A549 (cell line): ENCODE results near the gene RYR1. TPM values are rescaled to one million over a fixed set of nuclear protein-coding genes. Genes with fewer than 3 reads are reported as not detected.

ENCODE experiments used
- ATAC-seq, 2 experiments: fragments of 200-7000 bp in 1 of 2; fragments of >200 bp in 1 of 2; cut with Nextera tagmentation in 1 of 2; cut with Tn5 transposase in 1 of 2; 3 replicates each; pipeline versions ENCODE4 v1.8.0 to v1.9.1; 2018 to 2020; ENCODE audit warnings: mild to moderate bottlenecking in 1 of 2, moderate library complexity in 1 of 2
- CTCF ChIA-PET: fragments of 300-600 bp; sonication (Branson Sonifier 250); formaldehyde crosslinking; extraction: SDS; loops from one replicate; lab custom pipeline; 2021; ENCODE audit warnings: antibody characterized with exemption, inconsistent platforms; lab: Yijun Ruan, JAX
- POLR2A ChIA-PET: fragments of 350-600 bp; formaldehyde crosslinking; extraction: SDS; loops from one replicate; lab custom pipeline; 2021; ENCODE audit warnings: antibody characterized with exemption, inconsistent platforms; lab: Yijun Ruan, JAX
- DNase-seq, 2 experiments: peaks; one replicate each; pipeline versions ENCODE4 v3.0.0 to v3.0.0-alpha.2; 2011 to 2016; ENCODE audit warnings: low read depth in 1 of 2, low spot score in 1 of 2
- FAIRE-seq: peaks from 2 replicates; lab custom pipeline; 2011; peaks lifted over from hg19 to GRCh38; lab: Jason Lieb, UNC
- H3K27ac ChIP-seq, 2 experiments: fragments of >200 bp; sonication (Bioruptor Twin); formaldehyde crosslinking; 3 replicates each; pipeline ENCODE4 v1.5.1; 2016 to 2017
- H3K4me1 ChIP-seq: fragments of >200 bp; sonication (Bioruptor Twin); formaldehyde crosslinking; 3 replicates; pipeline ENCODE4 v1.6.1; 2016
- H3K4me2 ChIP-seq: fragments of >200 bp; sonication (Bioruptor Twin); formaldehyde crosslinking; 3 replicates; pipeline ENCODE4 v1.6.1; 2016
- H3K4me3 ChIP-seq: fragments of >200 bp; sonication (Bioruptor Twin); formaldehyde crosslinking; 3 replicates; pipeline ENCODE4 v1.5.1; 2016
- H3K9me3 ChIP-seq: fragments of >200 bp; sonication (Bioruptor Twin); formaldehyde crosslinking; 3 replicates; pipeline ENCODE4 v1.6.1; 2016
- CBX2 ChIP-seq: fragments of 200-600 bp; sonication (generic); IDR thresholded peaks from 2 replicates; pipeline ENCODE4 v1.6.1; 2016; ENCODE audit warnings: low read depth, mild to moderate bottlenecking, borderline replicate concordance
- CBX8 ChIP-seq: fragments of 200-600 bp; sonication (generic); IDR thresholded peaks from 2 replicates; pipeline ENCODE4 v1.6.1; 2016
- CEBPB ChIP-seq, 2 experiments: fragments of >200 bp in 1 of 2; sonication (Bioruptor Twin) in 1 of 2; formaldehyde crosslinking in 1 of 2; IDR thresholded peaks; 2 replicates each; pipeline ENCODE4 v1.6.1; 2012 to 2016
- CHD2 ChIP-seq: fragments of 150-350 bp; IDR thresholded peaks from 2 replicates; pipeline ENCODE4 v1.6.1; 2014; ENCODE audit warnings: low read length; ENCODE audit not compliant: partially characterized antibody
- EHMT2 ChIP-seq: fragments of 200-600 bp; sonication (generic); IDR thresholded peaks from 2 replicates; pipeline ENCODE4 v1.6.1; 2016; ENCODE audit warnings: antibody characterized with exemption, low read depth, mild to moderate bottlenecking, moderate library complexity
- EP300 ChIP-seq, 2 experiments: fragments of >200 bp; sonication (Bioruptor Twin); formaldehyde crosslinking; IDR thresholded peaks; 2 replicates in 1 of 2; 3 replicates in 1 of 2; pipeline ENCODE4 v1.6.1; 2016 to 2017
- ESRRA ChIP-seq: fragments of 150-350 bp; IDR thresholded peaks from 2 replicates; pipeline ENCODE4 v1.6.1; 2014; ENCODE audit warnings: mild to moderate bottlenecking, low read length, borderline replicate concordance
- FOSB ChIP-seq: fragments of 250-450 bp; sonication (Bioruptor Pico); IDR thresholded peaks from 2 replicates; pipeline ENCODE4 v1.5.0; 2020; ENCODE audit warnings: mild to moderate bottlenecking, moderate library complexity
- FOSL2 ChIP-seq, 2 experiments: fragments of 450-650 bp in 1 of 2; fragments of >200 bp in 1 of 2; sonication (Bioruptor Twin) in 1 of 2; formaldehyde crosslinking; IDR thresholded peaks; 2 replicates each; pipeline versions ENCODE4 v1.5.0 to v1.6.1; 2016 to 2020; ENCODE audit warnings: mild to moderate bottlenecking in 1 of 2, moderate library complexity in 1 of 2
- FOXS1 ChIP-seq: fragments of 250-450 bp; sonication (Bioruptor Pico); IDR thresholded peaks from 2 replicates; pipeline ENCODE4 v1.5.0; 2020; ENCODE audit warnings: mild to moderate bottlenecking, moderate library complexity
- HOXB13 ChIP-seq: fragments of 250-450 bp; sonication (Bioruptor Pico); IDR thresholded peaks from 2 replicates; pipeline ENCODE4 v1.5.0; 2020; ENCODE audit warnings: low read depth, mild to moderate bottlenecking, moderate library complexity
- JUN ChIP-seq, 2 experiments: fragments of >200 bp; sonication (Bioruptor Twin); formaldehyde crosslinking; IDR thresholded peaks; 2 replicates in 1 of 2; 3 replicates in 1 of 2; pipeline ENCODE4 v1.6.1; 2016 to 2017
- JUNB ChIP-seq: fragments of >200 bp; sonication (Bioruptor Twin); formaldehyde crosslinking; IDR thresholded peaks from 2 replicates; pipeline ENCODE4 v1.6.1; 2016
- KDM5A ChIP-seq: fragments of 200-600 bp; sonication (generic); IDR thresholded peaks from 2 replicates; pipeline ENCODE4 v1.6.1; 2016; ENCODE audit warnings: antibody characterized with exemption, mild to moderate bottlenecking
- MYC ChIP-seq: IDR thresholded peaks from 2 replicates; pipeline ENCODE4 v1.6.1; 2012; ENCODE audit warnings: mild to moderate bottlenecking, inconsistent platforms, low read length, improper control_type of control experiment, borderline replicate concordance
- NPAS2 ChIP-seq: fragments of 250-450 bp; sonication (Bioruptor Pico); IDR thresholded peaks from 2 replicates; pipeline ENCODE4 v1.8.0; 2022; ENCODE audit warnings: mild to moderate bottlenecking, moderate library complexity, borderline replicate concordance
- NR3C1 ChIP-seq: fragments of >200 bp; sonication (Bioruptor Twin); formaldehyde crosslinking; IDR thresholded peaks from 3 replicates; pipeline ENCODE4 v1.6.1; 2017
- PHF8 ChIP-seq: fragments of 200-600 bp; sonication (generic); IDR thresholded peaks from 2 replicates; pipeline ENCODE4 v1.6.1; 2016; ENCODE audit warnings: low read depth, mild to moderate bottlenecking, antibody characterized with exemption, moderate library complexity, borderline replicate concordance
- POLR2AphosphoS2 ChIP-seq: conservative IDR thresholded peaks from 2 replicates; pipeline ENCODE4 v1.6.1; 2012; ENCODE audit warnings: low read length, improper control_type of control experiment, inconsistent platforms
- RAD21 ChIP-seq, 2 experiments: fragments of >200 bp in 1 of 2; sonication (Bioruptor Twin) in 1 of 2; formaldehyde crosslinking in 1 of 2; IDR thresholded peaks in 1 of 2; conservative IDR thresholded peaks in 1 of 2; 2 replicates in 1 of 2; 3 replicates in 1 of 2; pipeline ENCODE4 v1.6.1; 2012 to 2018; ENCODE audit warnings: inconsistent platforms in 1 of 2
- RARB ChIP-seq: fragments of 250-450 bp; sonication (Bioruptor Pico); IDR thresholded peaks from 2 replicates; pipeline ENCODE4 v1.8.0; 2021; ENCODE audit warnings: mild to moderate bottlenecking, moderate library complexity
- RFX5 ChIP-seq: fragments of 450-650 bp; IDR thresholded peaks from 2 replicates; pipeline ENCODE4 v1.7.1; 2014; ENCODE audit warnings: antibody characterized with exemption, mild to moderate bottlenecking, moderate library complexity
- SREBF2 ChIP-seq: fragments of 450-650 bp; IDR thresholded peaks from 2 replicates; pipeline ENCODE4 v1.6.1; 2014; ENCODE audit warnings: mild to moderate bottlenecking, moderate library complexity
- TP53 ChIP-seq: fragments of 250-450 bp; sonication (Bioruptor Pico); IDR thresholded peaks from 2 replicates; pipeline ENCODE4 v1.5.0; 2021; ENCODE audit warnings: mild to moderate bottlenecking, moderate library complexity
- ZNF302 ChIP-seq: fragments of 250-450 bp; sonication (Bioruptor Pico); IDR thresholded peaks from 2 replicates; pipeline ENCODE4 v1.9.0; 2021; ENCODE audit warnings: inconsistent platforms, mild to moderate bottlenecking, moderate library complexity
- whole genome bisulfite sequencing: methylation state at CpG from one replicate; pipeline ENCODE4 v1.1.6; 2017; ENCODE audit errors: missing lambda C conversion rate; 5-methylcytosine and 5-hydroxymethylcytosine counted together
- polyA plus RNA-seq, 4 experiments: library from polyadenylated mRNA; depleted of rRNA in 3 of 4; stranded (reverse); fragments of >200 nt; fragmentation: RNase III in 1 of 4; extraction: RNeasy Plus Mini Kit Qiagen cat#74134 plus additional on column Dnase treatment in 1 of 4; gene quantifications; 2 replicates in 3 of 4; 3 replicates in 1 of 4; pipeline ENCODE4 v1.2.3, GENCODE V29; 2011 to 2017
- TF ChIP-seq, protein P1 (sequence below): fragments of >200 bp; sonication (Bioruptor Twin); formaldehyde crosslinking; IDR thresholded peaks from 3 replicates; pipeline ENCODE4 v1.6.1; 2016
- TF ChIP-seq, protein P2 (sequence below): IDR thresholded peaks from 2 replicates; pipeline ENCODE4 v1.6.1; 2012; ENCODE audit warnings: low read depth, borderline replicate concordance
- TF ChIP-seq, protein P3 (sequence below): fragments of >200 bp; sonication (Bioruptor Twin); formaldehyde crosslinking; IDR thresholded peaks from 2 replicates; pipeline ENCODE4 v1.6.1; 2016
- TF ChIP-seq, protein P4 (sequence below): fragments of 200-600 bp; sonication (generic); IDR thresholded peaks from 2 replicates; pipeline ENCODE4 v1.6.1; 2016; ENCODE audit warnings: antibody characterized with exemption, mild to moderate bottlenecking, moderate library complexity

The RYR1 gene
- polyA plus RNA-seq, 2 of the 4 experiments (the other 2 are of a cell fraction) = 1.4 to 3.1 TPM

DNA sequence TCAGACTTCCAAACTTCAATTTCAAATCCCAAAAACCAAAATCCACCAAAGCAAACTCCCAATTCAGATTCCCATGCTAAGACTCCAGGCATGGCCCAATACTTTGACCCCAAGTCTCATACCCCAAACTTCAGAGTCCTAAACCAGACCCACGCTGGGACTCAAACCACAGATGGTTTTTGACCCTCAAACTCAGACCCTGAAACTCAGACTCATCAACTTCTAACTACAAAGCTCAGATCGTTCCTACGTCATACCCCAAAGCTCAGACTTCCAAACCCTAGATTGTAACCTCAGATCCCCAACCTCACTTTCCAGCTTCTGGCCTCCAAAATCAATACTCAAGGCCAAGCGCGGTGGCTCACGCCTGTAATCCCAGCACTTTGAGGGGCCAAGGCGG, 11.9 kb downstream of the RYR1 start:
- H3K4me1 ChIP-seq = no peaks in the 10 kb centered on the region
- FAIRE-seq (peak; percentile 84), DNase-seq (no peak), ATAC-seq (no peak)
- ChIA-PET POLR2A (no interaction called here), CTCF (interaction anchor here (0.7 to 2.0 kb wide), 3 partner anchors 8 to 211 kb away, joined by 3 to 10 read pairs (median 6); partner anchors contain the start of gene FAM98C)
- TF ChIP-seq CEBPB (IDR thresholded peaks at IDR 0.05) (no peak), RFX5 (no peak), ZNF302 (CRISPR knock-in tag) (no peak), EP300 (IDR thresholded peaks at IDR 0.05) (no peak), PHF8 (no peak), NR3C1 (no peak), FOSB (CRISPR knock-in tag) (no peak), JUNB (no peak), CHD2 (no peak), SREBF2 (no peak), HOXB13 (no peak), ESRRA (no peak), FOSL2 (IDR thresholded peaks at IDR 0.05) (no peak), FOSL2 (CRISPR knock-in tag; IDR thresholded peaks at IDR 0.05) (no peak), CBX2 (no peak), MYC (no peak), POLR2AphosphoS2 (no peak)
- TF ChIP-seq, protein P1, sequence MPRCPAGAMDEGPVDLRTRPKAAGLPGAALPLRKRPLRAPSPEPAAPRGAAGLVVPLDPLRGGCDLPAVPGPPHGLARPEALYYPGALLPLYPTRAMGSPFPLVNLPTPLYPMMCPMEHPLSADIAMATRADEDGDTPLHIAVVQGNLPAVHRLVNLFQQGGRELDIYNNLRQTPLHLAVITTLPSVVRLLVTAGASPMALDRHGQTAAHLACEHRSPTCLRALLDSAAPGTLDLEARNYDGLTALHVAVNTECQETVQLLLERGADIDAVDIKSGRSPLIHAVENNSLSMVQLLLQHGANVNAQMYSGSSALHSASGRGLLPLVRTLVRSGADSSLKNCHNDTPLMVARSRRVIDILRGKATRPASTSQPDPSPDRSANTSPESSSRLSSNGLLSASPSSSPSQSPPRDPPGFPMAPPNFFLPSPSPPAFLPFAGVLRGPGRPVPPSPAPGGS = no peak
- no peak overlapping the region for H3K4me2 ChIP-seq
- H3K27ac ChIP-seq = no peak overlapping the region
- WGBS = 74% methylated on average over 7 of the region's 7 CpGs
- no peak overlapping the region for H3K4me3 ChIP-seq
- no peaks in the 10 kb centered on the region for H3K9me3 ChIP-seq

DNA sequence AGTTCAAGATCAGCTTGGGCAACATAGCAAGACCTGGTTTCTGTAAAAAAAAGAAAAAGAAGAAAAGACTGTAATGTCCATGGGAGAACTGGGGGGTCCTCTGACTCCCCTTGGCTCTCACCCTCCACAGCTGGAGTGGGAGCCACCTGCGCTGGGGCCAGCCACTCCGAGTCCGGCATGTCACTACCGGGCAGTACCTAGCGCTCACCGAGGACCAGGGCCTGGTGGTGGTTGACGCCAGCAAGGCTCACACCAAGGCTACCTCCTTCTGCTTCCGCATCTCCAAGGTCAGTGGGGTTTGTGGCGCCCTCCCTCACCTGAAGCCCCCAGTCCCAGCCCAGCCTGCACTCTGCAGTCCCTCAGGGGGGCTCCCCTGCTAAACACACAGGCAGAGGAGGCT, 14.7 kb downstream of the RYR1 start:
- no peak overlapping the region for H3K27ac ChIP-seq
- no peaks in the 10 kb centered on the region for H3K4me1 ChIP-seq
- H3K4me3 ChIP-seq = no peak overlapping the region
- TF ChIP-seq NPAS2 (CRISPR knock-in tag) = no peak
- TF ChIP-seq, protein P2, sequence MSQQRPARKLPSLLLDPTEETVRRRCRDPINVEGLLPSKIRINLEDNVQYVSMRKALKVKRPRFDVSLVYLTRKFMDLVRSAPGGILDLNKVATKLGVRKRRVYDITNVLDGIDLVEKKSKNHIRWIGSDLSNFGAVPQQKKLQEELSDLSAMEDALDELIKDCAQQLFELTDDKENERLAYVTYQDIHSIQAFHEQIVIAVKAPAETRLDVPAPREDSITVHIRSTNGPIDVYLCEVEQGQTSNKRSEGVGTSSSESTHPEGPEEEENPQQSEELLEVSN = no peak
- TF ChIP-seq RARB = no peak
- TF ChIP-seq, protein P3, sequence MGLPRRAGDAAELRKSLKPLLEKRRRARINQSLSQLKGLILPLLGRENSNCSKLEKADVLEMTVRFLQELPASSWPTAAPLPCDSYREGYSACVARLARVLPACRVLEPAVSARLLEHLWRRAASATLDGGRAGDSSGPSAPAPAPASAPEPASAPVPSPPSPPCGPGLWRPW = no peak
- no peak for TF ChIP-seq CBX8
- no peak for TF ChIP-seq RFX5
- TF ChIP-seq KDM5A = no peak
- no peak for TF ChIP-seq TP53 (CRISPR knock-in tag)
- TF ChIP-seq FOXS1 (CRISPR knock-in tag) = no peak
- TF ChIP-seq JUN (IDR thresholded peaks at IDR 0.05) = no peak
- no peak for TF ChIP-seq EHMT2
- TF ChIP-seq EP300 (IDR thresholded peaks at IDR 0.05) = no peak
- TF ChIP-seq NR3C1 = no peak
- TF ChIP-seq FOSL2 (IDR thresholded peaks at IDR 0.05) = no peak
- TF ChIP-seq FOSL2 (CRISPR knock-in tag; IDR thresholded peaks at IDR 0.05) = no peak
- TF ChIP-seq, protein P4, sequence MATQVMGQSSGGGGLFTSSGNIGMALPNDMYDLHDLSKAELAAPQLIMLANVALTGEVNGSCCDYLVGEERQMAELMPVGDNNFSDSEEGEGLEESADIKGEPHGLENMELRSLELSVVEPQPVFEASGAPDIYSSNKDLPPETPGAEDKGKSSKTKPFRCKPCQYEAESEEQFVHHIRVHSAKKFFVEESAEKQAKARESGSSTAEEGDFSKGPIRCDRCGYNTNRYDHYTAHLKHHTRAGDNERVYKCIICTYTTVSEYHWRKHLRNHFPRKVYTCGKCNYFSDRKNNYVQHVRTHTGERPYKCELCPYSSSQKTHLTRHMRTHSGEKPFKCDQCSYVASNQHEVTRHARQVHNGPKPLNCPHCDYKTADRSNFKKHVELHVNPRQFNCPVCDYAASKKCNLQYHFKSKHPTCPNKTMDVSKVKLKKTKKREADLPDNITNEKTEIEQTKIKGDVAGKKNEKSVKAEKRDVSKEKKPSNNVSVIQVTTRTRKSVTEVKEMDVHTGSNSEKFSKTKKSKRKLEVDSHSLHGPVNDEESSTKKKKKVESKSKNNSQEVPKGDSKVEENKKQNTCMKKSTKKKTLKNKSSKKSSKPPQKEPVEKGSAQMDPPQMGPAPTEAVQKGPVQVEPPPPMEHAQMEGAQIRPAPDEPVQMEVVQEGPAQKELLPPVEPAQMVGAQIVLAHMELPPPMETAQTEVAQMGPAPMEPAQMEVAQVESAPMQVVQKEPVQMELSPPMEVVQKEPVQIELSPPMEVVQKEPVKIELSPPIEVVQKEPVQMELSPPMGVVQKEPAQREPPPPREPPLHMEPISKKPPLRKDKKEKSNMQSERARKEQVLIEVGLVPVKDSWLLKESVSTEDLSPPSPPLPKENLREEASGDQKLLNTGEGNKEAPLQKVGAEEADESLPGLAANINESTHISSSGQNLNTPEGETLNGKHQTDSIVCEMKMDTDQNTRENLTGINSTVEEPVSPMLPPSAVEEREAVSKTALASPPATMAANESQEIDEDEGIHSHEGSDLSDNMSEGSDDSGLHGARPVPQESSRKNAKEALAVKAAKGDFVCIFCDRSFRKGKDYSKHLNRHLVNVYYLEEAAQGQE = no peak
- no peak for TF ChIP-seq RAD21 (conservative IDR thresholded peaks at IDR 0.05 in 1 of 2, IDR thresholded peaks at IDR 0.05 in 1 of 2)
- no peak for TF ChIP-seq SREBF2
- FAIRE-seq (no peak), ATAC-seq (no peak), DNase-seq (no peak)
- WGBS = 72% methylated on average over 9 of the region's 9 CpGs
- POLR2A ChIA-PET = no interaction called here
- CTCF ChIA-PET = interaction anchor here (0.8 to 5.2 kb wide), 3 partner anchors 31 to 218 kb away, joined by 3 to 22 read pairs (median 4); partner anchors contain the start of gene FAM98C
- H3K4me2 ChIP-seq = no peak overlapping the region
- no peaks in the 10 kb centered on the region for H3K9me3 ChIP-seq
